OCI-LY3 (cell line): ENCODE measurements around the gene PITRM1.

Experiments used
- CTCF ChIP-seq: fragments of 200-600, 300-600 bp; sonication (generic); IDR thresholded peaks from 2 replicates; pipeline ENCODE4 v1.5.1; 2014; ENCODE audit warnings: antibody characterized with exemption, low read length, low read depth
- EZH2phosphoT487 ChIP-seq: fragments of 200-600 bp; shearing (Covaris generic); IDR thresholded peaks from 2 replicates; pipeline ENCODE4 v1.6.1; 2018; ENCODE audit warnings: antibody characterized with exemption, mixed run types, low read depth

- TF ChIP-seq CTCF (no peak), EZH2phosphoT487 (no peak)
These were observed 21.2 kb upstream of the PITRM1 start for GRCh38 chr10:3193751-3194150.
